OCI-LY1 (cell line): ENCODE measurements around the gene CDC42EP3.

Source experiments
- EZH2 ChIP-seq: fragments of 200-600 bp; sonication (generic), shearing (Covaris generic); IDR thresholded peaks from 2 replicates; pipeline ENCODE4 v1.8.0; 2017; ENCODE audit warnings: borderline replicate concordance, mixed run types, mild to moderate bottlenecking, antibody characterized with exemption, low read length, moderate library complexity, mixed read lengths
- TF ChIP-seq, protein P1 (sequence below): fragments of 200-600 bp; sonication (generic), shearing (Covaris generic); IDR thresholded peaks from 2 replicates; pipeline ENCODE4 v1.5.1; 2017; ENCODE audit warnings: mild to moderate bottlenecking, antibody characterized with exemption, low read length, moderate library complexity, mixed read lengths

DNA sequence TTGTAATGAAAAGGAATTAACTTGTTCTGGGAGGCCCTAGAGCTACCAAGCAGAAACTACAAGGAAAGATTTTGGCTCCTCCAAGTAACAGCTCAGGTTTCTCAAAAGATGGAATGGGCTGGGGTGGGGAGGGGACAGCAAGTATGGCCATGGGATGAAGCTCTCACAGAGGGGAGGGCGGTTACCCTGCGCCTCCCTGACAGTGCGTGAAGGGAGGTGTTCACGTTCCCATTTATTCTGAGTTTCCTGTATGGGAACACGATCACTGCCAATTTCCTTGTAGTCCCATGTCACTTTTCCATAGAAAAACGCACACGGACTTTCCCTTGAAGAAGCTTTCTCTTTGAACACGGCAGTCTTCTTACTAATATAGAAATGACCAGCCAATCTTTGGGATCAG is 17.0 kb downstream of the CDC42EP3 start:
- TF ChIP-seq, protein P1, sequence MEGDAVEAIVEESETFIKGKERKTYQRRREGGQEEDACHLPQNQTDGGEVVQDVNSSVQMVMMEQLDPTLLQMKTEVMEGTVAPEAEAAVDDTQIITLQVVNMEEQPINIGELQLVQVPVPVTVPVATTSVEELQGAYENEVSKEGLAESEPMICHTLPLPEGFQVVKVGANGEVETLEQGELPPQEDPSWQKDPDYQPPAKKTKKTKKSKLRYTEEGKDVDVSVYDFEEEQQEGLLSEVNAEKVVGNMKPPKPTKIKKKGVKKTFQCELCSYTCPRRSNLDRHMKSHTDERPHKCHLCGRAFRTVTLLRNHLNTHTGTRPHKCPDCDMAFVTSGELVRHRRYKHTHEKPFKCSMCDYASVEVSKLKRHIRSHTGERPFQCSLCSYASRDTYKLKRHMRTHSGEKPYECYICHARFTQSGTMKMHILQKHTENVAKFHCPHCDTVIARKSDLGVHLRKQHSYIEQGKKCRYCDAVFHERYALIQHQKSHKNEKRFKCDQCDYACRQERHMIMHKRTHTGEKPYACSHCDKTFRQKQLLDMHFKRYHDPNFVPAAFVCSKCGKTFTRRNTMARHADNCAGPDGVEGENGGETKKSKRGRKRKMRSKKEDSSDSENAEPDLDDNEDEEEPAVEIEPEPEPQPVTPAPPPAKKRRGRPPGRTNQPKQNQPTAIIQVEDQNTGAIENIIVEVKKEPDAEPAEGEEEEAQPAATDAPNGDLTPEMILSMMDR = no peak
- TF ChIP-seq EZH2 = no peak
